Hepatocyte (in vitro differentiated cells): Measurements from ENCODE around the gene DOCK2.

Experiments used
- EZH2 ChIP-seq: fragments of 200-600 bp; sonication (generic); IDR thresholded peaks from 2 replicates; pipeline ENCODE4 v1.6.1; 2016; ENCODE audit warnings: antibody characterized with exemption, mild to moderate bottlenecking, borderline replicate concordance
- EZH2phosphoT487 ChIP-seq: fragments of 200-600 bp; sonication (generic); IDR thresholded peaks from one replicate; pipeline ENCODE4 v1.6.1; 2018; ENCODE audit warnings: antibody characterized with exemption, mild to moderate bottlenecking, low read depth, moderate library complexity; ENCODE audit not compliant: unreplicated experiment, severe bottlenecking
- TF ChIP-seq, protein P1 (sequence below): fragments of 200-600 bp; sonication (generic); IDR thresholded peaks from 2 replicates; pipeline ENCODE4 v1.5.1; 2016; ENCODE audit warnings: antibody characterized with exemption, mild to moderate bottlenecking; ENCODE audit not compliant: poor library complexity

GRCh38 chr5:169749295-169749694 lies 112.2 kb downstream of the DOCK2 start:
- TF ChIP-seq, protein P1, sequence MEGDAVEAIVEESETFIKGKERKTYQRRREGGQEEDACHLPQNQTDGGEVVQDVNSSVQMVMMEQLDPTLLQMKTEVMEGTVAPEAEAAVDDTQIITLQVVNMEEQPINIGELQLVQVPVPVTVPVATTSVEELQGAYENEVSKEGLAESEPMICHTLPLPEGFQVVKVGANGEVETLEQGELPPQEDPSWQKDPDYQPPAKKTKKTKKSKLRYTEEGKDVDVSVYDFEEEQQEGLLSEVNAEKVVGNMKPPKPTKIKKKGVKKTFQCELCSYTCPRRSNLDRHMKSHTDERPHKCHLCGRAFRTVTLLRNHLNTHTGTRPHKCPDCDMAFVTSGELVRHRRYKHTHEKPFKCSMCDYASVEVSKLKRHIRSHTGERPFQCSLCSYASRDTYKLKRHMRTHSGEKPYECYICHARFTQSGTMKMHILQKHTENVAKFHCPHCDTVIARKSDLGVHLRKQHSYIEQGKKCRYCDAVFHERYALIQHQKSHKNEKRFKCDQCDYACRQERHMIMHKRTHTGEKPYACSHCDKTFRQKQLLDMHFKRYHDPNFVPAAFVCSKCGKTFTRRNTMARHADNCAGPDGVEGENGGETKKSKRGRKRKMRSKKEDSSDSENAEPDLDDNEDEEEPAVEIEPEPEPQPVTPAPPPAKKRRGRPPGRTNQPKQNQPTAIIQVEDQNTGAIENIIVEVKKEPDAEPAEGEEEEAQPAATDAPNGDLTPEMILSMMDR, result no peak
- TF ChIP-seq EZH2phosphoT487 (no peak), EZH2 (no peak)
